OCI-LY7 (cell line): ENCODE results near the gene DBNL.

Source experiments
- CTCF ChIP-seq: fragments of 200-600 bp; sonication (generic); conservative IDR thresholded peaks from 2 replicates; pipeline ENCODE4 v1.5.1; 2014; ENCODE audit warnings: mild to moderate bottlenecking, antibody characterized with exemption, low read length, moderate library complexity, mixed read lengths
- EZH2phosphoT487 ChIP-seq: fragments of 200-600 bp; sonication (generic); IDR thresholded peaks from 2 replicates; pipeline ENCODE4 v1.6.1; 2018; ENCODE audit warnings: low read depth, borderline replicate concordance, mild to moderate bottlenecking, mixed run types, antibody characterized with exemption, low read length, moderate library complexity, mixed read lengths

- TF ChIP-seq CTCF (0 out of 2 replicates have a peak, but pooled peaks have one; percentile 4), EZH2phosphoT487 (no peak)
These were observed 600 bp upstream of the DBNL start for GRCh38 chr7:44043902-44044301.
